GM13977 (cell line): ENCODE results near the gene NRCAM.

ENCODE experiments used
- DNase-seq: peaks from one replicate; pipeline ENCODE4 v3.0.0; 2012; ENCODE audit warnings: low spot score
- in situ Hi-C: fragments of 300-500 bp; cut with MboI; formaldehyde crosslinking; loops from one replicate; pipeline ENCODE4 v1.12.0; 2022; ENCODE audit warnings: low sequenced_read_pairs, low pct_unique_long_range_greater_than_20kb, mixed read lengths, inconsistent platforms; ENCODE audit not compliant: unreplicated experiment
- TF ChIP-seq, protein P1 (sequence below): IDR thresholded peaks from 2 replicates; pipeline ENCODE4 v1.5.1; 2012; ENCODE audit warnings: mild to moderate bottlenecking, control low read depth; ENCODE audit not compliant: insufficient read depth; ENCODE audit errors: extremely low read depth, missing control alignments

Gene NRCAM

GRCh38 chr7:108197371-108198091, 258.7 kb downstream of the NRCAM start:
- no peak for DNase-seq
- TF ChIP-seq, protein P1, sequence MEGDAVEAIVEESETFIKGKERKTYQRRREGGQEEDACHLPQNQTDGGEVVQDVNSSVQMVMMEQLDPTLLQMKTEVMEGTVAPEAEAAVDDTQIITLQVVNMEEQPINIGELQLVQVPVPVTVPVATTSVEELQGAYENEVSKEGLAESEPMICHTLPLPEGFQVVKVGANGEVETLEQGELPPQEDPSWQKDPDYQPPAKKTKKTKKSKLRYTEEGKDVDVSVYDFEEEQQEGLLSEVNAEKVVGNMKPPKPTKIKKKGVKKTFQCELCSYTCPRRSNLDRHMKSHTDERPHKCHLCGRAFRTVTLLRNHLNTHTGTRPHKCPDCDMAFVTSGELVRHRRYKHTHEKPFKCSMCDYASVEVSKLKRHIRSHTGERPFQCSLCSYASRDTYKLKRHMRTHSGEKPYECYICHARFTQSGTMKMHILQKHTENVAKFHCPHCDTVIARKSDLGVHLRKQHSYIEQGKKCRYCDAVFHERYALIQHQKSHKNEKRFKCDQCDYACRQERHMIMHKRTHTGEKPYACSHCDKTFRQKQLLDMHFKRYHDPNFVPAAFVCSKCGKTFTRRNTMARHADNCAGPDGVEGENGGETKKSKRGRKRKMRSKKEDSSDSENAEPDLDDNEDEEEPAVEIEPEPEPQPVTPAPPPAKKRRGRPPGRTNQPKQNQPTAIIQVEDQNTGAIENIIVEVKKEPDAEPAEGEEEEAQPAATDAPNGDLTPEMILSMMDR = no peak
- in situ Hi-C loops = no loop called here

- no peak for DNase-seq
- in situ Hi-C loops = no loop called here
- TF ChIP-seq, protein P1 = no peak
Measured at GRCh38 chr7:108196004-108196403, 260.2 kb downstream of the NRCAM start.

GRCh38 chr7:108193594-108194498, 262.4 kb downstream of the NRCAM start:
- TF ChIP-seq, protein P1 = no peak

DNA sequence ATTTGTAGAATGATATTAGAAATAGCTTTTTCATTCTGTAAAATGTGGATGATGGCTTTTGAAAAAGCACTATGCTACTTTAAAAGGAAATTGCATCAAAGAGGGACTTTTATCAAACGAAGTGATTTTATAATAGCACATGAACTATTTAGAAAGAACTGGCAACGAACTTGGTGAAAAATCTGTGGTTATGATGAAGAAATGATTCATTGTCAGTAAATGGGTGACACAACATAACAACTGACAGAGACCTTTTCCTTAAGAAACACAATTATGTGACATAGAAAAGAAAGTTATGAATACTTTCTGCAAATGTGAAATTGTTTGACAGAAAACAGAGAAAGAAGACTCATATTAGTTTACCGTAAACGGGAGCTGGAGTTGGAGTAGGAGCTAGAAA, 265.3 kb downstream of the NRCAM start:
- TF ChIP-seq, protein P1 = no peak
- in situ Hi-C loops = no loop called here
- no peak for DNase-seq

More at GRCh38 chr7:108193594-108194498, 262.4 kb downstream of the NRCAM start:
- DNase-seq = no peak
- in situ Hi-C loops = no loop called here

- in situ Hi-C loops = loop anchor here (10.0 kb wide), 1 partner anchor 275 kb away; no protein-coding TSS in a partner anchor
- TF ChIP-seq, protein P1 = no peak
- DNase-seq = peak; percentile 73
Measured at GRCh38 chr7:108189733-108190388, 266.4 kb downstream of the NRCAM start.

DNA sequence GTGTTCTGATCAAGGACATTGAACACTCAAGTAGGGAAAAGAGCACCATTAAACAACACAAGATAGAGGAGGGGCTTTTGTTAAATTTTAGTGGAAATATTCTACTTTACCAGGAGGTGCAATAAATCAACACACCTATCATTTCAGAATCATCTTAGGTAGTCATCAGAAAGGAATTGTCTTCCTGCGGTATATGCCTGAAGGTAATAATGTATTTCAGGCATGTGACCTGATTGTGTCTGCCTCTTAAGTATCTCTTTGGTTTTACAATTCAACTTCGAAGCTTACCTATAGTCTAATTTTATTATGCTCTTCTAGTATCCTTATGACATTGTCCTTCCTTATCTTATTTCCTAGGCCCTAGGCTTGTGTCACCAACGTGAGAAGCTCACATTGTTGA, 267.5 kb downstream of the NRCAM start:
- TF ChIP-seq, protein P1 = no peak
- in situ Hi-C loops = loop anchor here (10.0 kb wide), 1 partner anchor 276 kb away; no protein-coding TSS in a partner anchor
- DNase-seq = no peak
